ENCODE results near the gene SLC34A1.

DNA sequence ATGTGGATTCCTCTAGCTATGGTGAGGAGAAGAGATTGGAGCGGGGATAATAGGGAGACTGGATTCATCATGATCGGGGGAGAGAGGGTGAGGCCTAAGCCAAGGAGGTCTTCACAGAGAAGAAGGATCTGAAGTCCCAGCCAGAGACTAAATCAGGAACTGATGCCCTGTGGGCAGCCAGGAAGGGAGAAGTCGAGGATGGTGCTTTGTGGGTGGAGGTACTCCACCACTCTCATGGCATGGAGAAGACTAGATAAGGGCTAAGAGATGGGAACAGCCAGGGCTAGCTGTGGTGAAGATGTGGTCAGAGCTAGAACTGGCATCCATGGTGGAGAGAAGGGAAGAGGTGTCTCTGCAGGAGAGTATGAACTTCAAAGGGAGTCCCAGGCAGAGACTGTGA is 29.5 kb upstream of the SLC34A1 start:
- TF ChIP-seq, protein P1, sequence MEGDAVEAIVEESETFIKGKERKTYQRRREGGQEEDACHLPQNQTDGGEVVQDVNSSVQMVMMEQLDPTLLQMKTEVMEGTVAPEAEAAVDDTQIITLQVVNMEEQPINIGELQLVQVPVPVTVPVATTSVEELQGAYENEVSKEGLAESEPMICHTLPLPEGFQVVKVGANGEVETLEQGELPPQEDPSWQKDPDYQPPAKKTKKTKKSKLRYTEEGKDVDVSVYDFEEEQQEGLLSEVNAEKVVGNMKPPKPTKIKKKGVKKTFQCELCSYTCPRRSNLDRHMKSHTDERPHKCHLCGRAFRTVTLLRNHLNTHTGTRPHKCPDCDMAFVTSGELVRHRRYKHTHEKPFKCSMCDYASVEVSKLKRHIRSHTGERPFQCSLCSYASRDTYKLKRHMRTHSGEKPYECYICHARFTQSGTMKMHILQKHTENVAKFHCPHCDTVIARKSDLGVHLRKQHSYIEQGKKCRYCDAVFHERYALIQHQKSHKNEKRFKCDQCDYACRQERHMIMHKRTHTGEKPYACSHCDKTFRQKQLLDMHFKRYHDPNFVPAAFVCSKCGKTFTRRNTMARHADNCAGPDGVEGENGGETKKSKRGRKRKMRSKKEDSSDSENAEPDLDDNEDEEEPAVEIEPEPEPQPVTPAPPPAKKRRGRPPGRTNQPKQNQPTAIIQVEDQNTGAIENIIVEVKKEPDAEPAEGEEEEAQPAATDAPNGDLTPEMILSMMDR (IDR thresholded peaks at IDR 0.05; ENCODE audit: low read length) = no peak
- no peak for TF ChIP-seq EZH2 (IDR thresholded peaks at IDR 0.05; ENCODE audit: borderline replicate concordance, low read length)

All from OCI-LY1 (cell line).